Cardiac muscle cell (in vitro differentiated cells and primary cell): ENCODE measurements around the gene GALP. TPM values are rescaled to one million over a fixed set of nuclear protein-coding genes. Genes with fewer than 3 reads are reported as not detected.
A peak's percentile ranks its signal among the peaks of the same experiment; 100 is the strongest.
"Not testable (repeated sequence)": the region's sequence is repeated elsewhere in the genome, so short reads cannot be mapped to it uniquely, and the experiment has no call there.

ENCODE experiments used
- DNase-seq, 2 donors: peaks; one replicate each; pipeline versions ENCODE4 v3.0.0 to v3.0.0-alpha.2; 2010 to 2017; ENCODE audit warnings: low read depth in 1 of 2, low spot score in 1 of 2
- H3K27ac ChIP-seq: fragments of 200-600 bp; sonication (generic); 2 replicates; pipeline ENCODE4 v1.5.1; 2016
- H3K27me3 ChIP-seq: fragments of 200-600 bp; sonication (generic); 2 replicates; pipeline ENCODE4 v1.6.0; 2016; ENCODE audit warnings: control low read depth
- H3K36me3 ChIP-seq: fragments of 200-600 bp; sonication (generic); 2 replicates; pipeline ENCODE4 v1.5.1; 2016; ENCODE audit warnings: control low read depth
- H3K4me1 ChIP-seq: fragments of 200-600 bp; sonication (generic); 2 replicates; pipeline ENCODE4 v1.8.1; 2017; ENCODE audit warnings: low read depth, mild to moderate bottlenecking, mixed run types
- H3K4me3 ChIP-seq: fragments of 200-600 bp; sonication (generic); 2 replicates; pipeline ENCODE4 v1.5.1; 2016; ENCODE audit warnings: mild to moderate bottlenecking
- H3K9me3 ChIP-seq: fragments of 200-600 bp; sonication (generic); 2 replicates; pipeline ENCODE4 v1.5.1; 2017; ENCODE audit warnings: low read depth, mild to moderate bottlenecking, control low read depth
- polyA plus RNA-seq: library from polyadenylated mRNA; unstranded; fragments of >200 nt; fragmentation: Nextera tagmentation; extraction: Ambion mirVana; gene quantifications from 2 replicates; pipeline ENCODE4 v1.2.1, GENCODE V29; 2016
- total RNA-seq: library from RNA; depleted of rRNA; stranded (reverse); fragments of >200 nt; gene quantifications from 2 replicates; pipeline ENCODE4 v1.2.3, GENCODE V29; 2016
- TF ChIP-seq, protein P1 (sequence below): IDR thresholded peaks from 2 replicates; pipeline ENCODE4 v1.5.1; 2012; ENCODE audit warnings: low read depth, mild to moderate bottlenecking, low read length

The GALP gene
- total and polyA plus RNA-seq, 2 experiments from 2014 or later: 0.21 TPM; not detected in 1

DNA sequence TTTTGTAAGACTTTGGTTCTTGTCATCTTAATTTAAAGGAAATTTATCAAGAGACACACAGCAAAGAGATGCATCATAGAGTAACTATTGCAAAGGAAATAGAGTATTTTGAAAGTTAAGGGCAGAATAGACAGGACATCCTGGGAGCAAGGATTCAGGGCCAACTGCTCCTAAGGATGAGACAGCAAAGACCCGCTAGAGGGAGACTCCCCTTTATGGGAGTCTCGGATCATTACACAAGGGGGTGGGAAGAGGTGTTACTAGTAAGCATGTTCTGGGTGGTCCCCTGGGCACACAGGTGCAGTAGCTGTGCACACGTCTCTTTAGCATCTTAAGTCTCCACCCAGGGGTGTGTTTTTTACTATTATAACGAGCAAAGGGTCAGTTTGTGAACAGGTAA is 35.9 kb downstream of the GALP start:
- Histone ChIP-seq H3K27me3 (no peaks in the 10 kb centered on the region), H3K4me3 (no peak overlapping the region), H3K4me1 (no peaks in the 10 kb centered on the region), H3K9me3 (no peaks in the 10 kb centered on the region), H3K36me3 (no peaks in the 10 kb centered on the region), H3K27ac (no peak overlapping the region)
- DNase-seq: no peak
- TF ChIP-seq, protein P1, sequence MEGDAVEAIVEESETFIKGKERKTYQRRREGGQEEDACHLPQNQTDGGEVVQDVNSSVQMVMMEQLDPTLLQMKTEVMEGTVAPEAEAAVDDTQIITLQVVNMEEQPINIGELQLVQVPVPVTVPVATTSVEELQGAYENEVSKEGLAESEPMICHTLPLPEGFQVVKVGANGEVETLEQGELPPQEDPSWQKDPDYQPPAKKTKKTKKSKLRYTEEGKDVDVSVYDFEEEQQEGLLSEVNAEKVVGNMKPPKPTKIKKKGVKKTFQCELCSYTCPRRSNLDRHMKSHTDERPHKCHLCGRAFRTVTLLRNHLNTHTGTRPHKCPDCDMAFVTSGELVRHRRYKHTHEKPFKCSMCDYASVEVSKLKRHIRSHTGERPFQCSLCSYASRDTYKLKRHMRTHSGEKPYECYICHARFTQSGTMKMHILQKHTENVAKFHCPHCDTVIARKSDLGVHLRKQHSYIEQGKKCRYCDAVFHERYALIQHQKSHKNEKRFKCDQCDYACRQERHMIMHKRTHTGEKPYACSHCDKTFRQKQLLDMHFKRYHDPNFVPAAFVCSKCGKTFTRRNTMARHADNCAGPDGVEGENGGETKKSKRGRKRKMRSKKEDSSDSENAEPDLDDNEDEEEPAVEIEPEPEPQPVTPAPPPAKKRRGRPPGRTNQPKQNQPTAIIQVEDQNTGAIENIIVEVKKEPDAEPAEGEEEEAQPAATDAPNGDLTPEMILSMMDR: no peak

DNA sequence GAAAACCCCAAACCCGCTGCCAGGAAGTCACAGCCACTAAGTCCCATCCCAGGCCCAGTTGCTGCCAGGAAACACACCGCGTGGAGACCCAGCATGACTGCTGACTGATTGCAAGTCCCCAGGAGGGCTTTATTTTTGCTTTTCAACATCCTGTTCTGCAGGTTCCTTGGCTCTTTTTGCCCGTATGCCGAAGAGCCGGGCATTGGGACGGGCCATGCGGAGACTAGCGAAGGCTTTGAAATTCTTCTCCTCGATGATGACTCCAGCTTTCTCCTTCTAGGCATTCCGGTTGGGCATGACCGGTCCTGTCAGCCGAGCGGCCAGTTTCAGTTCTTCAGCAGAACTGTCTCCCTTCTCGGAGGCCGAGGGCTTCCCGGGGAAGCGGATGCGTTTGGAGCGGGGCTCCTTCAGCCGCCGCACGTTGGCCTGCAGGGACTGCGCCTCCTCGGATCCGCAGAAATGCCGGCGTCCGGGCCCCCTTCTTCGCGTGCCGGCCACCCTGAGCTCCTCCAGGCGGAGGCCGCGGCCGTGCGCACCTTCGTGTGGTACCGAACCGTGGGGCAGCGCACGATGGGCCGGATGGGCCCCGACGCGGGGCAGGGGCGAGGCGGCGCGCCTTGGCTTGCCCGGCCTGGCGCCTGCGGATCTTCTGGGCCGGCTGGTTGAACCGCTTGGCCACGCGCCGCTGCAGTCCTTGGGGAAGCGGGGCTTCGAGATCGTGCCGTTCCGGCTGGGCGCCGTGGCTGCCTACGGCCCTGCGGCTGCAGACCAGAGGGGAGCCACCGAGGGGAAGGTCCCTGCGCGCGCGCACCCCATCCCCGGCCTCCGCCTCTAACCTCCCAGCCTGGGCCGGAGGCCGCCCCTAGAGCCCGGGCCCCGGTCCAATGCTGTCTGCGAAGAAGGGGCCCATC is 41.5 kb downstream of the GALP start:
- Histone ChIP-seq H3K4me3 (no peak overlapping the region), H3K4me1 (no peaks in the 10 kb centered on the region), H3K36me3 (no peaks in the 10 kb centered on the region), H3K9me3 (no peaks in the 10 kb centered on the region), H3K27ac (no peak overlapping the region), H3K27me3 (no peaks in the 10 kb centered on the region)
- TF ChIP-seq, protein P1: no peak
- DNase-seq: peak in 1 of 2 donors; percentile 49

- H3K4me3 ChIP-seq: no peak overlapping the region
- no peak for DNase-seq
- TF ChIP-seq, protein P1: no peak
- no peak overlapping the region for H3K27ac ChIP-seq
- no peaks in the 10 kb centered on the region for H3K4me1 ChIP-seq
- H3K27me3 ChIP-seq: no peaks in the 10 kb centered on the region
- no peaks in the 10 kb centered on the region for H3K36me3 ChIP-seq
- H3K9me3 ChIP-seq: no peaks in the 10 kb centered on the region
These were observed 43.2 kb downstream of the GALP start for GRCh38 chr19:56218961-56219360.

DNA sequence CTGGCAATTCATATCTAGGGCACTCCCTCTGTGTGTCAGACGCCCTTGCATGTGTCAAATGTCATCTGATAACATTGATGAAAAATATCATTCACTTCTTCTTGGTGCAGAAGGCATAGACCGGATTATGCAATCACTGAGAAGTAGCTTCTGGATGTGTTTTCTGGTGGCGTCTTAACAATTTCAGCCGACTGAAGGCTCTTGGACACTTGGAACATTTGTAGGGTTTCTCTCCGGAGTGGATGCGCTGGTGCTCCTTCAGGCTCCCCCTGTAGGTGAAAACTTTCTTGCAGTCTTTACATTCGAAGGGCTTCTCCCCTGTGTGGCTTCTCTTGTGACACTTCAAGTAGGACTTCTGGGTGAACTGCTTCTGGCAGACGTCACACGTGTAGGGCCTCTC is 45.6 kb downstream of the GALP start:
- not testable (repeated sequence) for H3K27ac ChIP-seq, H3K27me3 ChIP-seq, H3K36me3 ChIP-seq, H3K4me3 ChIP-seq, H3K4me1 ChIP-seq, H3K9me3 ChIP-seq
- peak; percentile 13 to 50 for DNase-seq
- TF ChIP-seq, protein P1: peak; percentile 39

GRCh38 chr19:56221851-56222250 is 46.0 kb downstream of the GALP start:
- Histone ChIP-seq H3K36me3 (no peaks in the 10 kb centered on the region), H3K27ac (no peak overlapping the region), H3K4me1 (no peaks in the 10 kb centered on the region), H3K9me3 (no peaks in the 10 kb centered on the region), H3K4me3 (no peak overlapping the region), H3K27me3 (no peaks in the 10 kb centered on the region)
- DNase-seq: no peak
- TF ChIP-seq, protein P1: peak; percentile 5
